HepG2 (cell line): ENCODE data around the gene SYMPK.

Experiments used
- ZNF605 ChIP-seq: sonication (generic); formaldehyde crosslinking; IDR thresholded peaks from 2 replicates; pipeline ENCODE4 v1.8.0; 2022; ENCODE audit warnings: mild to moderate bottlenecking, missing genetic modification reagents
- TF ChIP-seq, protein P1 (sequence below): sonication (generic); formaldehyde crosslinking; IDR thresholded peaks from 2 replicates; pipeline ENCODE4 v1.5.0; 2020; ENCODE audit warnings: mild to moderate bottlenecking, missing genetic modification reagents, moderate library complexity

DNA sequence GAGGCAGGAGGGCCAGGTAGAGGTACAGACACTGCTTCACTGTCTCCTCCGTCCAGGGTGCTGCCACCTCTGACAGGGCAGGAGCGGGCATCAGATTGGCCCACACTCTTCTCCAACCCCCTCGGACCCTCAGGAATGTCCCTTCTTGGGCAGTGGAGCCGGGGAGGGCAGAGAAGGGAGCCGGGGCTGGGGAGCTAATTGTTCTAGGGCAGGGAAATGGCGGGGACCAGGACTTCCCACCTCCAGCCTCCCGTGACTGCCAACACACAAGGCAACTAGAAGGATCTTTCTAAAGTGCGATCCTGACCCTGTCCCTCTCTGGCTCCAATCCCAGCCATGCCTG, 37.7 kb downstream of the SYMPK start:
- TF ChIP-seq ZNF605, result no peak
- TF ChIP-seq, protein P1, sequence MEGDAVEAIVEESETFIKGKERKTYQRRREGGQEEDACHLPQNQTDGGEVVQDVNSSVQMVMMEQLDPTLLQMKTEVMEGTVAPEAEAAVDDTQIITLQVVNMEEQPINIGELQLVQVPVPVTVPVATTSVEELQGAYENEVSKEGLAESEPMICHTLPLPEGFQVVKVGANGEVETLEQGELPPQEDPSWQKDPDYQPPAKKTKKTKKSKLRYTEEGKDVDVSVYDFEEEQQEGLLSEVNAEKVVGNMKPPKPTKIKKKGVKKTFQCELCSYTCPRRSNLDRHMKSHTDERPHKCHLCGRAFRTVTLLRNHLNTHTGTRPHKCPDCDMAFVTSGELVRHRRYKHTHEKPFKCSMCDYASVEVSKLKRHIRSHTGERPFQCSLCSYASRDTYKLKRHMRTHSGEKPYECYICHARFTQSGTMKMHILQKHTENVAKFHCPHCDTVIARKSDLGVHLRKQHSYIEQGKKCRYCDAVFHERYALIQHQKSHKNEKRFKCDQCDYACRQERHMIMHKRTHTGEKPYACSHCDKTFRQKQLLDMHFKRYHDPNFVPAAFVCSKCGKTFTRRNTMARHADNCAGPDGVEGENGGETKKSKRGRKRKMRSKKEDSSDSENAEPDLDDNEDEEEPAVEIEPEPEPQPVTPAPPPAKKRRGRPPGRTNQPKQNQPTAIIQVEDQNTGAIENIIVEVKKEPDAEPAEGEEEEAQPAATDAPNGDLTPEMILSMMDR, result no peak
